NK-92 treated with Interleukin-12 subunit alpha and Interleukin-12 subunit beta, amount 100 ng/mL, for 24 hours (cell line): Measurements from ENCODE around the gene COX5A.
A peak's percentile ranks its signal among the peaks of the same experiment; 100 is the strongest.
"Not testable (repeated sequence)": the region's sequence is repeated elsewhere in the genome, so short reads cannot be mapped to it uniquely, and the experiment has no call there.

Source experiments
- DNase-seq: peaks from one replicate; lab custom pipeline; 2025; lab: John Stamatoyannopoulos, UW

Gene COX5A

DNA sequence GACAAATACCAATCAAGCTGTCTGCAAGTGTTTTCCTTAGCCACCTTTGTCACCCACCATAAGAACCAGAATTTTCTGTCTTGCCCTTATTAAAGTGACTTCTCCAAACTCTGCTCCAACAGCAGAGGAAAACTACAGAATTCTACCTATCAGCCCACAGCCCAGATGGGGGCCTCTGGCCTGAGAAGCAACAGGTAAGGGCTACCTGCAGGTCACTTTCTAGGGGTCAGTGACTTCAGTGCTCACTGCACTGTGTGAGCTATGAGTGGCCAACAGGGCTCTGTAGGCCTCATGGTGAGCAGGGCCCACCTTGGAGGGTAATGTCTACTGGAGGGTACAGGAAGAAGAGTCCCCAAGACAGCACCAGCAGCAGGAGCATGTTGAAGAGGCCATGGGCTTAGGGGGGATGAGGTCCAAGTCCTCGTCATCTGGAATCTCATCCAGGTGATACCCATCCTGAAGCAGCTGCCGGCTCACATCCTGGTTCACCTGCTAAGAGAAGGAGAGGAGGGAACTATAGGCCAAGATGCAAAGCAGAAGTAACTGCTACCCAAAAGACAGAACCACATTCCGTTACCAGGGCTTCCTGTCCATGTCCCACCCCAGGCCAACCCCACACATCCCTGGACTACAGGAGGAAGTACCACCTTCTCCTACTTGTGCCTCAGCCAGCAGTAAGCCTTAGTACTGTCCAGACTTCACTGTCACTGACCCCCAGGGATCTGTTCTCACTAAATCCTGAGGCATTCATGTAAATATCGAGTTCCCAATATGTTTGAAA is 35.4 kb downstream of the COX5A start:
- no peak for DNase-seq

DNA sequence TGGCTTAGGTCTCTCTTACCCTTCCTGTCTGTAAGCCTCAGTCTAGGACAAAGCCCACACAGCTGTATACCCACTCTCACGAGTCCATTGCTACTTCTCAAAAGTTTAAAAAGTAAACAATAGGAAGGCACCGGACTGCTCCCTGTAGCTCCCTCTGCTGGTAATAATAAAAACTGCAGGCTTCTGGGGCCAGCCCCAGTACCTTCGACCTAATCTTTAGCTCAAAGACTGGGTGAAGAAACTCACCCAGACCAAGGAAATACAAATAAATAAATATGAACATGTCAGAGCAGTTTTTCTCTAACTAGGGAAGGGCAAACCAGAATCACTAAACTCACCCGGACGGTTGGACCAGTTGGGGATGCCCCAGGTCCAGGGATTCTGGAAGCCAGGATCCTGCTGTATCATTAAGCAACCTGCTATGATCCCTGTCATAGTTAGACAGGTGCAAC is 36.2 kb downstream of the COX5A start:
- peak; percentile 12 for DNase-seq

DNA sequence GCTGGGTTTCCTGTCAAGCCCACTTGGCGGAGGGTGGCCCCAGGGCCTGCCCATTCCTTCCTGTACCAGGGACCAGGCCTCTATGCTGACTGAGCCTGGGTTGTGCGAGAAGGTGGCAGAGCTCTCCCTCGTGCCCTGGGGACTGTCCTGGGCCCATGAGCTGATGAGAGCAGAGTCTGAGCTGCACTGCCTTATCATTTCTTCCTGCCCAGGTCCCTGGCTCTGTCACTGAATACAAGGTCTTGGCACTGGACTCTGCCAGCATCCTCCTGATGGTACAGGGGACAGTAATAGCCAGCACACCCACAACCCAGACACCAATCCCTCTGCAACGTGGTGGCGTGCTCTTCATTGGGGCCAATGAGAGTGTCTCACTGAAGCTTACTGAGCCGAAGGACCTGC is 40.6 kb downstream of the COX5A start:
- DNase-seq: no peak

DNA sequence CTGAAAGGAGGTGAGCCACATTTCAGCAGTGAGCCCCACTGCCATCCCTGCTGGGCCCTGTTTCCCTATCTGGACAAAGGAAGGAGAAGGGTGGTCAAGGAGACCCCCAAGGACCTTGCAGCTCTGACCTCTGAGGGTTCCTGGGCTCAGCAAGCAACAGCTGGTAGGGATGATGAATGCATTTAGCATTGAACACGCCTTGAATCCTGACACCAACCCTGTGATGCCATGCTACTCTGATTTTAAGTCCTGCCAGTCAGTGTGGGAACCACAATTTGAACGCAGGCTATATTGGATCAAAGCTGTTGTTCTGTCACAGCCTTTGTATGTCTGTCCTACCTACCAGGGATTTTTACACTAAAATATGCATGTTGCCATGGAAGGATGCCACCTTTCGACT is 41.6 kb downstream of the COX5A start:
- DNase-seq: no peak

DNA sequence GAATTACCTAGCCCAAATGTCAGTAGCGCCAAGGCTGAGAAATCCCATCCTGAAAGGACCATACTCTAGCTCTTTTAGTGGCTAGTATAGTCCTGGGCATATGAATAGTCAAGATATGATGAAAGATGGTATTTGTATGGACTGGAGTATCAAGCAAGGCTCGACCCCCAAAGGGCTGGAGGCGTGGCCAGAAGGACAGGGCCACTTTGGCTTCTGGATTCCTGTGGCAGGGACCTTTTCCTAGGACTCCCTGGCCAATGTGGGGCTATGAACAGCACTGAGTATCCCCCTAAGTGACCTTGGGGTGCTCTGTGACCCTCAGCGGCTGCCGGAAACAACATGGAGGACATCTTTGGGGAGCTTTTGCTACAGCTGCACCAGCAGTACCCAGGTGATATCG is 42.0 kb downstream of the COX5A start:
- DNase-seq: no peak

DNA sequence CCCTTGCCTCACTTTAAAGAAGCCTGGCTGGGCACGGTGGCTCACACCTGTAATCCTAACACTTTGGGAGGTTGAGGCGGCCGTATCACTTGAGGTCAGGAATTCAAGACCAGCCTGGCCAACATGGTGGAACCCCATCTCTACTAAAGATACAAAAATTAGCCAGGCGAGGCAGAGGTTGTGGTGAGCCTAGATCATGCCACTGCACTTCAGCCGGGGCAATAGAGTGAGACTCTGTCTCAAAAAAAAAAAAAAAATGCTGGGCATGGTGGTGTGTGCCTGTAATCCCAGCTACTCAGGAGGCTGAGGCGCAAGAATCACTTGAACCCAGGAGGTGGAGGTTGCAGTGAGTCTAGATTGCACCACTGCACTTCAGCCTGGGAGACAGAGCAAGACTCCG is 43.5 kb downstream of the COX5A start:
- not testable (repeated sequence) for DNase-seq

DNA sequence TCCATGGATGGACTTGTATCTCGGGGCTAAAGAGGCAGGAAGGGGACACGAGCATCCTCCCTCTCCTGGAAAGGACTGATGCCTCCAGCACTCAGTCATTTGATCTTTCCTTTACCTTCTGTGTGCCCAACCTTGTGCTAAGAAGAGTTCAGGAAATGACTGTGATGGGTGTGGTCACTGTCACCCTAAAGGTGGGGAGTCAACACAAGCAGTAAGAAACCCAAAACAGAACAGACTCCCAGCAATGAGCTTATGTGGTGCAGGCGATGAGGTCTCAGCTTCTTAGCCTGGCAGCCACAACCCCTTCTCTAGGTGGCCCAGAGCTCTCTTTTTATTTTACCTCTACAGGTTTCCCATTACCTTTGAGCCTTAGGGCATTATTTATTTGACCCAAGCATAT is 44.2 kb downstream of the COX5A start:
- DNase-seq: no peak

DNA sequence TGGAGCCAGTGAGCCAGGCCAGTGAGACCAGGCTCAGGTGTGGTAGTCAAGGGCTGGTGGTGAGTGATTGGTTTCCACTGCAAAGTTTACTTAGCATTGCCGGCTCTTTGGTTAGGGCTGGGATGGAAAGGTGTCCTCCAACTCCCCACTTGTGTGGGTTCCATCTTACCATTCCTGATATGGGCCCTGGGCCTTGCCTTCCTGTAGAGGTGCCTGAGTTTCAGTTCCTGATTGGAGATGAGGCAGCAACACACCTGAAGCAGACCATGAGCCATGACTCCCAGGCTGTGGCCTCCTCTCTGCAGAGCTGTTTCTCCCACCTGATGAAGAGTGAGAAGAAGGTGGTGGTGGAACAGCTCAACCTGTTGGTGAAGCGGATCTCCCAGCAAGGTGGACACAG is 44.9 kb downstream of the COX5A start:
- DNase-seq: no peak

DNA sequence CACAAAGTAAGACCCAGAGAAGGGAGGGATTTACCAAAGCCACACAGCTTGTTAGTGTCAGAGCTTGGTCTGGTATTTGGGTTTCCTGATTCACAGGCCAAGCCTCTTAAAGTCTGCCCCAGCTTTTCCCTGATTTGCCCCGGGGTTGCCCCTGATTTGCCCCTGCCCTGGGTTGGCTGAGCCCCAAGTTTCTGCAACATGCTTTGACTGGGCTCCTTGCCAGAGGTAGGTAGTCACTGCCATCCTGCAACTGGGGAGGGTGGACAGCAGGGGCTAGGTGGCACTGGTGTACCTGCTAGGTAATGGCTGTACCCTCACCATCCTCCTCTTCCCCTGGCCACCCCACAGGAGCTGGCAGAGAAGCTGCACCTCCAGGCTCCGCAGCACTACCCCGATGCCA is 45.6 kb downstream of the COX5A start:
- DNase-seq: no peak

DNA sequence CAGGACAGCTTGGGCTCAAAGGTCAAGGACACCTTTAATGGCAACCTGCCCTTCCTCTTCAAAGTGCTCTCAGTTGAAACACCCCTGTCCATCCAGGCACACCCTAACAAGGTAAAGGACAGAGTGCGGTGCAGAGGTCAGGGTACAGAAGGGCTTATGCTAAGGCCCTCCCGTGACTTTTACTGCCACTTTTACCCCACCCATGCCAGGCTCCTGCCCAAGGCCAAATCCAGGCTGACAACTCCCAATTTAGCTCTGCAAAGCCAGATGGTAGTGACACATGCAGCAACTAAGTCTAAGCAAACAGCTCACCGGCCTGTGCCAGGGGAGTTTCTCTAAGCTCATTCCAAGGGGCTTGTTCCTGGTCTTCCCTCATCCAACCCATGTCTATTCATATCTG is 46.4 kb downstream of the COX5A start:
- DNase-seq: no peak

DNA sequence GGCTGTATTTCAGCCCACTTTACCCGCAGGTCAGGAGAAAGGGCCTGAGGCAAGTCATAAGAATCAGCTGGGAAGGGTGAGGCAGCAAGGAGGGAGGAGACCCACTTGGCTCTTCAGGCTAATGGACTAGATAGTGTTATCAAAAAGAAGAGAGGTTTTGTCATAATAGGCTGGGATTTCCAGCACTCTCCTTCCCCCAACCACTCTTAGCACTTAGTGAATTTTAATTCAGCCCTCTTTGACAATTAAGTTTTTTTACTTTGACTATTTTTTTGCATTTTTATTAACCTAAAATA is 47.3 kb downstream of the COX5A start:
- no peak for DNase-seq

DNA sequence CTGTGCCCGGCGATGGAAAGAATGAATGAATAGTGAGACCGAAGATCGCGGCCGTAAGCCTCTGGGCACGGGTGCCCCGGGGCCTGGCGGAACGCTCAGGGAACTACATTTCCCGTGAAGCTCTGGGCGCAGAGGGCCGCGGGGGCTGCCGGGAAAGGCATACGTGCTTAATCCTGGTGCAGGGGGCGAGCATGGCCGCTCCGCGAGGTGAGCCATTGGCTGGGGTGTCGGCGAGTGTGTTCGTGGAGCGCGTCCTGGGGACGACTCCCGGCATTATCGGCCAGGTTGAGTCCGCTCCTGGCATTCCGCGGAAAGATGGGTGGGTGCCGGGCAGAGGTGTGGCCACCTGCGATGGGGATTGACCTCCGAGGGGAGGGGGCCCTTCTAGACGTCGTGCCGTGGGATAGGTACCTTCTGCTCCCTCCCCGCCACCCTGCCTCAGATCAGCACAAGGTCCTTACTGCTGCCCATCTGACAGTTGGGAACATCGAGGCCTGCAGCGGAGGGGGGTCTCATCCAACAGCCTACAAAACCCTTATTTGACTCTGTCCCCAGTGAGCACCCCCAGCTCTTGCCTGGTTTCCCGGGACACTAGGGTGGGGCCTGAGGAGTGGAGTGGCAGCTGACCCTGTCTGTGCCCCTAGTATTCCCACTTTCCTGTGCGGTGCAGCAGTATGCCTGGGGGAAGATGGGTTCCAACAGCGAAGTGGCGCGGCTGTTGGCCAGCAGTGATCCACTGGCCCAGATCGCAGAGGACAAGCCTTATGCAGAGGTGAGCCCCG is 47.8 kb downstream of the COX5A start, which contains the start of gene MPI:
Gene MPI (plus strand): TSS at position 160 of the 782 bp plus-strand sequence. CDS start 32 bp downstream, at position 192.
- DNase-seq: peak; percentile 84

DNA sequence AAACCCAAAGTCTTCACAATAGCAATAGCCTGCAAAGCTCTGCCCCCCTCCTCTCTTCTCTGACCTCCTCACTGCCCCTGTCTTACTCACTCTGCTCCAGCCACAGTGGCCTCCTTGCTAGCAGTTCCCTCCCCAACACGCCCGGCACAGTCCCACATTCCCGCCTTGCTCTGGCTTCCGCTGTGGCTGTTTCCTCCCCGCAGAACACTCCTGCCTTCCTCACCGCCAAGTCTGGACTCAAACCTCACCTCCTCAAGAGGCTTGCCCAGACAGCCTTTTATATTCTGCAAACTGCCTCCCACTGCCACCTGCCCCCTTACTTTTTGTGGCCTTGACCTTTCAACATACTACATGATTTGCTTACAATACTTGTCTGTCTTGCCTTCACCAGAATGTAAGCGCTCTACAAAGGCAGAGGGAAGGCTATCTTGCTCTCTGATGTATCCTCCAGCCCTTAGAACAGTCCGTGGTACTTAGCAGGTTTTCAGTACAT is 48.4 kb downstream of the COX5A start:
- DNase-seq: no peak

DNA sequence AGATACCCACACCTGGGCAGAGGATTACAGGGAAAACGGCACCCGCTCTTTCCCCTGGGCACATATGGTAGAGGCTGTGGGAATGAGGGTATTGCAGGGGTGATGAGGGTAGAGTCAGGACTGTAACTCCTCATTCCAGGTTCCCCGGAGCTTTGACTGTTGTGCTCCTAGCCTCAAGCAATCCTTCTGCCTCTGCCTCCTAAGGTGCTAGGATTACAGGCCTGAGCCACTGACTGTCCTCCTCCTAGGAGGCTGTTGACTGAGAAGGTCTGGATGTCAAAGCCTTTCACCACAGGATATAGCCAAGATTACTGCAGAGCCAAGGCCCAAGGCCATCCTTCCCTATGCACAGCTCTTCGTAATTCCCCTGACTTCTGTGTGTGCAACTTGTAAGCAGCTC is 49.2 kb downstream of the COX5A start:
- no peak for DNase-seq

DNA sequence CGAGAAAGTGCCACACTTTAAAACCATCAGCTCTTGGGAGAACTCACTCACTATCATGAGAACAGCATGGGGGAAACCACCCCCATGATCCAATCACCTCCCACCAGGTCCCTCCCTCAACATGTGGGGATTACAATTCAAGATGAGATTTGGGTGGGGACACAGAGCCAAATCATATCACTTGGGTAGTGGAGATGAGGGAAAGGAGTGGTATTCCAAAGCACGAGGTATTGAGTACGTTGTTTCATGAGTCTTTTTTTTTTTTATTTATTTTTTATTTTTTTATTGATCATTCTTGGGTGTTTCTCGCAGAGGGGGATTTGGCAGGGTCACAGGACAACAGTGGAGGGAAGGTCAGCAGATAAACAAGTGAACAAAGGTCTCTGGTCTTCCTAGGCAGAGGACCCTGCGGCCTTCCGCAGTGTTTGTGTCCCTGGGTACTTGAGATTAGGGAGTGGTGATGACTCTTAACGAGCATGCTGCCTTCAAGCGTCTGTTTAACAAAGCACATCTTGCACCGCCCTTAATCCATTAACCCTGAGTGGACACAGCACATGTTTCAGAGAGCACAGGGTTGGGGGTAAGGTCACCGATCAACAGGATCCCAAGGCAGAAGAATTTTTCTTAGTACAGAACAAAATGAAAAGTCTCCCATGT is 50.2 kb downstream of the COX5A start:
- not testable (repeated sequence) for DNase-seq

DNA sequence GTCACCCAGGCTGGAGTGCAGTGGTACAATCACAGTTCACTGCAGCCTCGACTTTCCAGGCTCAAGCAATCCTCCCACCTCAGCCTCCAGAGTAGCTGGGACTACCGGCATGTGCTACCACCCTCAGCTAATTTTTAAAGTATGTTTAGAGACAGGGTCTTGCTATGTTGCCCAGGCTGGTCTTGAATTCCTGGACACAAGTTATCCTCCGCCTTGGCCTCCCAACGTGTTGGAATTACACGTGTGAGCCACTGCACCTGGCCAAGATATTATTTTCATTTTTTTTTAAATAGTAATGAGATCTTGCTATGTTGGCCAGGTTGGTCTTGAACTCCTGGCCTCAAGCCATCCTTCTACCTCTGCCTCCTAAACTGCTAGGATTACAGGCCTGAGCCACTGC is 52.4 kb downstream of the COX5A start:
- no peak for DNase-seq

DNA sequence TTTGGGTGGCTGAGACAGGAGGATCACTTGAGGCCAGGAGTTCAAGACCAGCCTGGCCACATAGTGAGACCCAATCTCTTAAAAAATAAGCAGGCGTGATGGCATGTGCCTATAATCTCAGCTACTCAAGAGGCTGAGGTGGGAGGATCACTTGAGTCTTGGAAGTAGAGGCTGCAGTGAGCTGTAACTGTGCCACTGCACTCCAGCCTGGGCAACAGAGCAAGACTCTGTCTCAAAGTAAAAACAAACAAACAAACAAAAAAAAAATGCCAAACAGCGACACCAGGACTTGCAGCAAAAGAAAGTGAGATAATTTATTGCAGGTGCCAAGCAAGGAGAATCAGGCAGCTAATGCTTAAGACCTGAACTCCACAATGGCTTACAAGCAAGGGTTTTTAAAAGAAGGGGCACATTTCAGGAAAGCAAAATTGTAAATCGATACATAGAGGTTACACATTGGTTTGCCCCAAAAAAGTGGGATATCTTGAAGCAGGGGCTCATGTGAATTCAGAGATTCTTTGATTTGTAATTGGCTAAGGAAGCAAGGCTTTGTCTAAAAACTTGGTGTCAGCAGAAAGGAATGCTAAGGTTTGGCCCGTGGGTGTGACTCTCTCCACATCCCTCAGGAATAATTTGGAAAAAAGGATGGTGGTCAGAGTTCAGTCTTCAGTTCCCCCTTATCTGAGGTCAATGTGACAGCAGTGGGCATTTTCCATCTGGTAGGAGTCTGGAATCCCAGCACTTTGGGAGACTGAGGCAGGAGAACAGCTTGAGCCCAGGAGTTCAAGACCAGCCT is 53.2 kb downstream of the COX5A start:
- no peak for DNase-seq

DNA sequence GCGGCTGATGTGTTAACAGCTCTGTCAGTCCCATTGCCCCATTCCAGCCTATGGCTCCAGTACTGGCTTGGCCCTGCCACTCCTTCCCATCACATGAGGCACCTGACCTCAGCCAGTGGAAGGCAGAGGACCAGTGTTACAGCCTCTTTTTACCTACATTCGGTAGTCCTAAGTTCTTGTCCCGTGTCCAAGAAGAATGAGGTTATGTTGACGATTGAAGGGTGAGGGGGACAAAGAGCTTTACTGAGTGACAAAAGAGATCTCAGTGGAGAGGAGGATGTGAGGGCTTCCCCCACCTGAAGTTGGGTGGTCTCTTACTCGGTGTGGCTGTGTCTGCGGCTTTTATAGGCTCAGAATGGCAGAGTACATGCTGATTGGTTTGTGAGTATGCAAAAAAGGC is 55.3 kb downstream of the COX5A start:
- no peak for DNase-seq

DNA sequence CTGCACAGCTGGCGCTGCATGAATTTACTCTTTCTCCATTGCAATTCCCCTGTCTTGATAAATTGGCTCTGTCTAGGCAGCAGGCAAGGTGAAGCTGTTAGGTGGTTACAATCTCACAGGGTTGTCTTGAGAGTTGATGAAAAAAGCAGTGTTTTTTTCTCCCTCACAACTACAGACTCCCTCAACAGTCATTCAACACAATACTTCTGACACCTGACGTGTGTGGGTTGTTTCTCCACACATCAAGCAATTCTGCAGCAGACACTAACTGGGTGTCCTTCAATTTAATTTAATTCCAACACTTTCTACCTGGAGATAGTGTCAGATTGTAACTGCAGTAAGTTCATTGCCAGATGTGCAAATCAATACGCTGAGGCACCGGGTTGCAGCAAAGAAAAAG is 59.6 kb downstream of the COX5A start:
- DNase-seq: no peak

DNA sequence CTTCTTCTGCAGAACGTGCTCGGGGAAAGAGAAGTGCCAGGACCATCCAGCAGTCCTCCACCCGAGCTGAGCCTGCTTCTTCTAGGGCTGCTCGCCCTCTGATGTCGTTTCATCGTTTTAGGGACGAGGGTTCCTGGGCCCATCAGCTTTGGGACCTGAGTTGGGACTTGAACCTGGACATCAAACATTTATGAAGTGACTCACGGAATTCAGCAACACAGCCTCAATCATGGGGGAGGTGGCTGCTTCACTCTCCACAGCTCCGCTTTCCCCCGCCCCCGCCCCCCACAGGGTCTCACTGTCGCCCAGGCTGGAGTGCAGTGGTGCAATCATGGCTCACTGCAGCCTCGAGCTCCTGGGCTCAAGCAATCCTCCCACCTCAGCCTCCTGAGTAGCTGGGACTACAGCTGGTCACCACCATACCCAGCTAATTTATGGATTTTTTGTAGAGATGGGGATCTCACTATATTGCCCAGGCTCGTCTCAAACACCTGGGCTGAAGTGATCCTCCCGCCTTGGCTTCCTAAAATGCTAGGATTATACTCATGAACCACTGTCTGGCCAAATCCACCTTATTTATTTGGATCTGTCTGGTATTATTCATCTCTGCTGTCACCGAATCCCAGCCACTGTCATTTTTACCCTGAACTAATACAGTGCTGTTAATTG is 64.0 kb downstream of the COX5A start:
- DNase-seq: no peak

DNA sequence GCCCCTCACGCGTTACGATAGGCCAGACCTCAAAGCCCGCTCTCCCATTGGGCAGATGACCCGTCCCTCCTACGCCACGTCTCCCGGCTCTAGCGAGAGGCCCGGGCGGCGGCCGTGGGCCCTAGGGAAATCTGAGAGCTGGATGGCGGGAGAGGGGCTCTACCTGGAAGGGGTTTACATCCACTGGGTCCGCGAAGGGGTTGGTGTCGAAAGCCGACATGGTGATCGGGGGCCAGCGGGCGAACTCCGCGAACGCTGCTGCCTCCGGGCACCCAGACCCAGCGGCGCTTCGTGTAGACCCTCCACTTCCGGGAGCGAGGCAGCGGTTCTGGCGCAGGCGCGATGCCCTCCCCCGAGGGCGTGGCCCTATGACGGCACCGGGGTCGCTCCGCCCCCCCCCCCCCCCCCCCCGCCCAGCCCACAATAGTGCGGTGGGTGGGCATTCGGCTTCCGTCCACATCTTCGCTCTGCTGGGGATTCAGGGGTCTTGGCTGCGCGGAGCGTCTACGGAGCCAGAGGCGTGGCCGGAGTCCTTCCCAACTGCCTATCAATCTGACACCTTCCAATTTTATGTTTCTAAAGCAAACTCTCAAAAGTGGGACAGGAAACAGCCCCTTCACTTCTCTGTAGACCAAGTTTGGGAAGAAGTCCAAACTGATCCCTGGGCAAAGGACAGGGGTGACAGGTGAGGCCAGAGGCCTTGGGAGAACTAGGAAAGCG is 64.7 kb downstream of the COX5A start, which contains the start of gene SCAMP2:
Gene SCAMP2 (minus strand): TSS at position 330 of the 720 bp plus-strand sequence. CDS start 110 bp downstream, at position 220.
- peak; percentile 97 for DNase-seq
